Fibroblast of lung (primary cell): Measurements from ENCODE around the gene GRIN1.

ENCODE experiments used
- CTCF ChIP-seq, 2 donors: IDR thresholded peaks in 1 of 2; conservative IDR thresholded peaks in 1 of 2; 1 replicate in 1 of 2; 2 replicates in 1 of 2; pipeline ENCODE4 v1.5.1; 2011 to 2012; ENCODE audit warnings: low read length in 2 of 2, control low read depth in 1 of 2, inconsistent platforms in 1 of 2, low read depth in 1 of 2, mild to moderate bottlenecking in 1 of 2
- EZH2 ChIP-seq: IDR thresholded peaks from 2 replicates; pipeline ENCODE4 v1.5.1; 2012; ENCODE audit warnings: low read length, control low read depth, mild to moderate bottlenecking; ENCODE audit errors: missing control alignments

- no peak for TF ChIP-seq CTCF (conservative IDR thresholded peaks at IDR 0.05 in 1 of 2, IDR thresholded peaks at IDR 0.05 in 1 of 2; ENCODE audit: low read depth in 1 of 2, low read length in 2 of 2)
- TF ChIP-seq EZH2: no peak
Measured at GRCh38 chr9:137130176-137130755, 8.7 kb upstream of the GRIN1 start.
